A549 (cell line): ENCODE results near the gene GLIPR1L1. TPM values are rescaled to one million over a fixed set of nuclear protein-coding genes. Genes with fewer than 3 reads are reported as not detected.

Experiments used
- ATAC-seq, 2 experiments: fragments of 200-7000 bp in 1 of 2; fragments of >200 bp in 1 of 2; cut with Nextera tagmentation in 1 of 2; cut with Tn5 transposase in 1 of 2; 3 replicates each; pipeline versions ENCODE4 v1.8.0 to v1.9.1; 2018 to 2020; ENCODE audit warnings: mild to moderate bottlenecking in 1 of 2, moderate library complexity in 1 of 2
- CTCF ChIA-PET: fragments of 300-600 bp; sonication (Branson Sonifier 250); formaldehyde crosslinking; extraction: SDS; loops from one replicate; lab custom pipeline; 2021; ENCODE audit warnings: antibody characterized with exemption, inconsistent platforms; lab: Yijun Ruan, JAX
- POLR2A ChIA-PET: fragments of 350-600 bp; formaldehyde crosslinking; extraction: SDS; loops from one replicate; lab custom pipeline; 2021; ENCODE audit warnings: antibody characterized with exemption, inconsistent platforms; lab: Yijun Ruan, JAX
- DNase-seq, 2 experiments: peaks; one replicate each; pipeline versions ENCODE4 v3.0.0 to v3.0.0-alpha.2; 2011 to 2016; ENCODE audit warnings: low read depth in 1 of 2, low spot score in 1 of 2
- FAIRE-seq: peaks from 2 replicates; lab custom pipeline; 2011; peaks lifted over from hg19 to GRCh38; lab: Jason Lieb, UNC
- H3K27ac ChIP-seq, 2 experiments: fragments of >200 bp; sonication (Bioruptor Twin); formaldehyde crosslinking; 3 replicates each; pipeline ENCODE4 v1.5.1; 2016 to 2017
- H3K4me1 ChIP-seq: fragments of >200 bp; sonication (Bioruptor Twin); formaldehyde crosslinking; 3 replicates; pipeline ENCODE4 v1.6.1; 2016
- H3K4me2 ChIP-seq: fragments of >200 bp; sonication (Bioruptor Twin); formaldehyde crosslinking; 3 replicates; pipeline ENCODE4 v1.6.1; 2016
- H3K4me3 ChIP-seq: fragments of >200 bp; sonication (Bioruptor Twin); formaldehyde crosslinking; 3 replicates; pipeline ENCODE4 v1.5.1; 2016
- H3K9me3 ChIP-seq: fragments of >200 bp; sonication (Bioruptor Twin); formaldehyde crosslinking; 3 replicates; pipeline ENCODE4 v1.6.1; 2016
- CEBPB ChIP-seq, 2 experiments: fragments of >200 bp in 1 of 2; sonication (Bioruptor Twin) in 1 of 2; formaldehyde crosslinking in 1 of 2; IDR thresholded peaks; 2 replicates each; pipeline ENCODE4 v1.6.1; 2012 to 2016
- ELK1 ChIP-seq: fragments of 150-350 bp; IDR thresholded peaks from 2 replicates; pipeline ENCODE4 v1.6.1; 2014; ENCODE audit warnings: low read depth, mild to moderate bottlenecking, low read length
- FOXS1 ChIP-seq: fragments of 250-450 bp; sonication (Bioruptor Pico); IDR thresholded peaks from 2 replicates; pipeline ENCODE4 v1.5.0; 2020; ENCODE audit warnings: mild to moderate bottlenecking, moderate library complexity
- HDAC2 ChIP-seq: fragments of 200-600 bp; sonication (generic); IDR thresholded peaks from 2 replicates; pipeline ENCODE4 v1.6.1; 2016
- HMGXB4 ChIP-seq: fragments of 250-450 bp; sonication (Bioruptor Pico); IDR thresholded peaks from 2 replicates; pipeline ENCODE4 v1.5.0; 2021; ENCODE audit warnings: mild to moderate bottlenecking, moderate library complexity, borderline replicate concordance
- HOXA7 ChIP-seq: fragments of 250-450 bp; sonication (Bioruptor Pico); IDR thresholded peaks from 2 replicates; pipeline ENCODE4 v1.5.0; 2020; ENCODE audit warnings: mild to moderate bottlenecking, moderate library complexity
- HOXB13 ChIP-seq: fragments of 250-450 bp; sonication (Bioruptor Pico); IDR thresholded peaks from 2 replicates; pipeline ENCODE4 v1.5.0; 2020; ENCODE audit warnings: low read depth, mild to moderate bottlenecking, moderate library complexity
- HOXB5 ChIP-seq: fragments of 250-450 bp; sonication (Bioruptor Pico); IDR thresholded peaks from 2 replicates; pipeline ENCODE4 v1.5.0; 2020; ENCODE audit warnings: mild to moderate bottlenecking, moderate library complexity
- JUNB ChIP-seq: fragments of >200 bp; sonication (Bioruptor Twin); formaldehyde crosslinking; IDR thresholded peaks from 2 replicates; pipeline ENCODE4 v1.6.1; 2016
- KDM1A ChIP-seq: fragments of 200-600 bp; sonication (generic); IDR thresholded peaks from 2 replicates; pipeline ENCODE4 v1.6.1; 2016; ENCODE audit warnings: low read depth, mild to moderate bottlenecking
- MAFK ChIP-seq: fragments of 450-650 bp; IDR thresholded peaks from 2 replicates; pipeline ENCODE4 v1.6.1; 2014; ENCODE audit not compliant: partially characterized antibody
- MAX ChIP-seq: IDR thresholded peaks from 2 replicates; pipeline ENCODE4 v1.6.1; 2012
- NR3C1 ChIP-seq: fragments of >200 bp; sonication (Bioruptor Twin); formaldehyde crosslinking; IDR thresholded peaks from 3 replicates; pipeline ENCODE4 v1.6.1; 2017
- PBX3 ChIP-seq: IDR thresholded peaks from 2 replicates; pipeline ENCODE4 v1.6.1; 2012
- PHF8 ChIP-seq: fragments of 200-600 bp; sonication (generic); IDR thresholded peaks from 2 replicates; pipeline ENCODE4 v1.6.1; 2016; ENCODE audit warnings: low read depth, mild to moderate bottlenecking, antibody characterized with exemption, moderate library complexity, borderline replicate concordance
- POLR2A ChIP-seq: IDR thresholded peaks from 2 replicates; pipeline ENCODE4 v1.6.1; 2012; ENCODE audit warnings: mild to moderate bottlenecking, low read length
- RAD21 ChIP-seq, 2 experiments: fragments of >200 bp in 1 of 2; sonication (Bioruptor Twin) in 1 of 2; formaldehyde crosslinking in 1 of 2; IDR thresholded peaks in 1 of 2; conservative IDR thresholded peaks in 1 of 2; 2 replicates in 1 of 2; 3 replicates in 1 of 2; pipeline ENCODE4 v1.6.1; 2012 to 2018; ENCODE audit warnings: inconsistent platforms in 1 of 2
- RCOR1 ChIP-seq: fragments of 150-350 bp; IDR thresholded peaks from 2 replicates; pipeline ENCODE4 v1.6.1; 2014; ENCODE audit warnings: antibody characterized with exemption, low read length, low read depth
- REST ChIP-seq: fragments of 200-600 bp; sonication (generic); IDR thresholded peaks from 2 replicates; pipeline ENCODE4 v1.6.1; 2016; ENCODE audit warnings: antibody characterized with exemption, mild to moderate bottlenecking, moderate library complexity
- USF2 ChIP-seq: fragments of 450-650 bp; IDR thresholded peaks from 2 replicates; pipeline ENCODE4 v1.6.1; 2014; ENCODE audit warnings: antibody characterized with exemption
- ZNF302 ChIP-seq: fragments of 250-450 bp; sonication (Bioruptor Pico); IDR thresholded peaks from 2 replicates; pipeline ENCODE4 v1.9.0; 2021; ENCODE audit warnings: inconsistent platforms, mild to moderate bottlenecking, moderate library complexity
- WGBS: methylation state at CpG from one replicate; pipeline ENCODE4 v1.1.6; 2017; ENCODE audit errors: missing lambda C conversion rate; 5-methylcytosine and 5-hydroxymethylcytosine counted together
- polyA plus RNA-seq, 4 experiments: library from polyadenylated mRNA; depleted of rRNA in 3 of 4; stranded (reverse); fragments of >200 nt; fragmentation: RNase III in 1 of 4; extraction: RNeasy Plus Mini Kit Qiagen cat#74134 plus additional on column Dnase treatment in 1 of 4; gene quantifications; 2 replicates in 3 of 4; 3 replicates in 1 of 4; pipeline ENCODE4 v1.2.3, GENCODE V29; 2011 to 2017

Gene GLIPR1L1
- polyA plus RNA-seq, 2 of the 4 experiments (the other 2 are of a cell fraction) = not detected

GRCh38 chr12:75354011-75354410, 19.5 kb downstream of the GLIPR1L1 start:
- TF ChIP-seq ZNF302 (CRISPR knock-in tag) (no peak), HOXA7 (CRISPR knock-in tag) (no peak), HOXB13 (CRISPR knock-in tag) (no peak)
- no peak for ATAC-seq
- no peaks in the 10 kb centered on the region for H3K4me1 ChIP-seq
- H3K4me2 ChIP-seq = no peak overlapping the region
- DNase-seq = no peak
- H3K27ac ChIP-seq = no peak overlapping the region
- no peak overlapping the region for H3K4me3 ChIP-seq
- no peak for FAIRE-seq
- POLR2A ChIA-PET = no interaction called here
- H3K9me3 ChIP-seq = peaks cover 8% of the 10 kb centered on the region; the same call in 1 of the 3 replicates
- CTCF ChIA-PET = interaction anchor here (0.7 to 2.9 kb wide), 2 partner anchors 13 to 19 kb away, joined by 3 to 9 read pairs; partner anchors contain the start of gene GLIPR1L1

- TF ChIP-seq JUNB (no peak), HOXA7 (CRISPR knock-in tag) (no peak), PHF8 (no peak), KDM1A (no peak), MAX (no peak), MAFK (no peak), REST (no peak), HDAC2 (no peak), PBX3 (no peak), POLR2A (no peak), HOXB13 (CRISPR knock-in tag) (no peak)
- H3K9me3 ChIP-seq = no peaks in the 10 kb centered on the region
- DNase-seq = no peak
- CTCF ChIA-PET = interaction anchor here (1.1 to 1.3 kb wide), 2 partner anchors 10 to 1226 kb away, joined by 3 to 5 read pairs; no protein-coding TSS in a partner anchor
- no peak for ATAC-seq
- FAIRE-seq = no peak
- POLR2A ChIA-PET = no interaction called here
- H3K4me3 ChIP-seq = no peak overlapping the region
- H3K4me2 ChIP-seq = no peak overlapping the region
- no peak overlapping the region for H3K27ac ChIP-seq
- H3K4me1 ChIP-seq = no peaks in the 10 kb centered on the region
Measured at GRCh38 chr12:75360920-75361319, 26.4 kb downstream of the GLIPR1L1 start.

- Histone ChIP-seq H3K4me3 (no peak overlapping the region), H3K4me2 (no peak overlapping the region), H3K9me3 (no peaks in the 10 kb centered on the region), H3K27ac (no peak overlapping the region), H3K4me1 (no peaks in the 10 kb centered on the region)
- ATAC-seq (no peak), DNase-seq (no peak), FAIRE-seq (no peak)
- WGBS = 24% methylated on average over 1 of the region's 1 CpG
- ChIA-PET POLR2A (no interaction called here), CTCF (interaction anchor here (1.1 to 1.3 kb wide), 2 partner anchors 10 to 1225 kb away, joined by 3 to 5 read pairs; no protein-coding TSS in a partner anchor)
- TF ChIP-seq RAD21 (conservative IDR thresholded peaks at IDR 0.05 in 1 of 2, IDR thresholded peaks at IDR 0.05 in 1 of 2) (no peak), FOXS1 (CRISPR knock-in tag) (no peak), JUNB (no peak), RCOR1 (no peak), USF2 (no peak), ELK1 (no peak), NR3C1 (no peak), HMGXB4 (CRISPR knock-in tag) (no peak), HOXB5 (CRISPR knock-in tag) (no peak), CEBPB (IDR thresholded peaks at IDR 0.05) (no peak), REST (no peak)
Measured at GRCh38 chr12:75361408-75361807, 26.9 kb downstream of the GLIPR1L1 start.
